HepG2 (cell line): Measurements from ENCODE around the gene OPRL1. TPM values are rescaled to one million over a fixed set of nuclear protein-coding genes. Genes with fewer than 3 reads are reported as not detected.

ENCODE experiments used
- ATF7 ChIP-seq, 2 experiments: fragments of 450-650 bp in 1 of 2; sonication (generic) in 1 of 2; formaldehyde crosslinking in 1 of 2; IDR thresholded peaks; 2 replicates each; pipeline versions ENCODE4 v1.4.0 to v1.6.1; 2016 to 2020; ENCODE audit warnings: antibody characterized with exemption in 1 of 2, mild to moderate bottlenecking in 1 of 2, missing genetic modification reagents in 1 of 2
- CBX5 ChIP-seq: sonication (generic); formaldehyde crosslinking; IDR thresholded peaks from 2 replicates; pipeline ENCODE4 v1.4.0; 2020; ENCODE audit warnings: missing genetic modification reagents, borderline replicate concordance
- FOXK1 ChIP-seq: sonication (generic); formaldehyde crosslinking; IDR thresholded peaks from 2 replicates; pipeline ENCODE4 v1.4.0; 2020; ENCODE audit warnings: low read depth, missing genetic modification reagents, borderline replicate concordance
- KLF13 ChIP-seq: sonication (generic); formaldehyde crosslinking; IDR thresholded peaks from 2 replicates; pipeline ENCODE4 v1.4.0; 2020; ENCODE audit warnings: mild to moderate bottlenecking, missing genetic modification reagents
- NAIF1 ChIP-seq: sonication (generic); formaldehyde crosslinking; IDR thresholded peaks from 2 replicates; pipeline ENCODE4 v1.5.0; 2020; ENCODE audit warnings: mild to moderate bottlenecking, missing genetic modification reagents, borderline replicate concordance
- NFKBIZ ChIP-seq: IDR thresholded peaks from 2 replicates; pipeline ENCODE4 v1.6.1; 2018; ENCODE audit warnings: missing genetic modification reagents, missing compliant biosample characterization
- RBM22 ChIP-seq: fragments of 200-400 bp; formaldehyde crosslinking; optimal IDR thresholded peaks from 2 replicates; pipeline ENCODE3; 2017; ENCODE audit warnings: mild to moderate bottlenecking, low read length, moderate library complexity
- RXRB ChIP-seq: IDR thresholded peaks from 2 replicates; pipeline ENCODE4 v1.6.1; 2016; ENCODE audit warnings: borderline replicate concordance, missing genetic modification reagents, missing compliant biosample characterization
- SMC3 ChIP-seq: IDR thresholded peaks from 2 replicates; pipeline ENCODE4 v1.6.1; 2011; ENCODE audit warnings: low read length, improper control_type of control experiment
- TEAD3 ChIP-seq: optimal IDR thresholded peaks from 2 replicates; pipeline ENCODE3; 2016; ENCODE audit warnings: borderline replicate concordance
- ZBTB42 ChIP-seq: sonication (generic); formaldehyde crosslinking; IDR thresholded peaks from 2 replicates; pipeline ENCODE4 v1.5.0; 2020; ENCODE audit warnings: mild to moderate bottlenecking, missing genetic modification reagents
- ZNF234 ChIP-seq: sonication (generic); formaldehyde crosslinking; conservative IDR thresholded peaks from 2 replicates; pipeline ENCODE4 v1.5.1; 2020; ENCODE audit warnings: mild to moderate bottlenecking, missing genetic modification reagents
- ZNF350 ChIP-seq: sonication (generic); formaldehyde crosslinking; IDR thresholded peaks from 2 replicates; pipeline ENCODE4 v1.4.0; 2020; ENCODE audit warnings: mild to moderate bottlenecking, low read depth, missing genetic modification reagents, borderline replicate concordance
- ZNF383 ChIP-seq: sonication (generic); formaldehyde crosslinking; IDR thresholded peaks from 2 replicates; pipeline ENCODE4 v1.4.0; 2020; ENCODE audit warnings: missing genetic modification reagents, mild to moderate bottlenecking, borderline replicate concordance
- polyA plus RNA-seq, 8 experiments: library from polyadenylated mRNA; depleted of rRNA in 3 of 8; stranded (reverse) in 7 of 8; unstranded in 1 of 8; fragments of >200 nt; fragmentation: Illumina TruSeq in 4 of 8; extraction: Trizol in 4 of 8; gene quantifications; 2 replicates each; pipeline versions ENCODE4 v1.2.1 to v1.2.3, GENCODE V29; 2011 to 2016; ENCODE audit warnings: low read depth in 4 of 8, missing spikeins in 1 of 8, mixed read lengths in 1 of 8; ENCODE audit not compliant: insufficient read depth in 1 of 8
- total RNA-seq, 5 experiments: library from RNA; depleted of rRNA; stranded (reverse); fragments of >200 nt; fragmentation: Illumina TruSeq; extraction: Trizol; gene quantifications; 2 replicates each; pipeline ENCODE4 v1.2.3, GENCODE V29; 2016; ENCODE audit warnings: low read depth in 1 of 5
- TF ChIP-seq, protein P1 (sequence below): sonication (generic); formaldehyde crosslinking; IDR thresholded peaks from 2 replicates; pipeline ENCODE4 v1.4.0; 2020; ENCODE audit warnings: missing genetic modification reagents
- TF ChIP-seq, protein P2 (sequence below), 2 experiments: sonication (generic) in 1 of 2; formaldehyde crosslinking in 1 of 2; IDR thresholded peaks; 2 replicates each; pipeline versions ENCODE4 v1.5.1 to v1.6.1; 2011 to 2020; ENCODE audit warnings: borderline replicate concordance in 1 of 2, low read depth in 1 of 2, low read length in 1 of 2, mild to moderate bottlenecking in 1 of 2, missing genetic modification reagents in 1 of 2, moderate library complexity in 1 of 2
- TF ChIP-seq, protein P3 (sequence below): sonication (generic); IDR thresholded peaks from 2 replicates; pipeline ENCODE4 v1.6.1; 2016; ENCODE audit warnings: low read depth, borderline replicate concordance
- TF ChIP-seq, protein P4 (sequence below): sonication (generic); formaldehyde crosslinking; IDR thresholded peaks from 2 replicates; pipeline ENCODE4 v1.4.0; 2020; ENCODE audit warnings: low read depth, mild to moderate bottlenecking, missing genetic modification reagents

The OPRL1 gene
- total and polyA plus RNA-seq, 2 of the 13 experiments (the other 11 are each of a cell fraction or from before 2014, with no cell fraction given): 0.35 to 0.71 TPM

DNA sequence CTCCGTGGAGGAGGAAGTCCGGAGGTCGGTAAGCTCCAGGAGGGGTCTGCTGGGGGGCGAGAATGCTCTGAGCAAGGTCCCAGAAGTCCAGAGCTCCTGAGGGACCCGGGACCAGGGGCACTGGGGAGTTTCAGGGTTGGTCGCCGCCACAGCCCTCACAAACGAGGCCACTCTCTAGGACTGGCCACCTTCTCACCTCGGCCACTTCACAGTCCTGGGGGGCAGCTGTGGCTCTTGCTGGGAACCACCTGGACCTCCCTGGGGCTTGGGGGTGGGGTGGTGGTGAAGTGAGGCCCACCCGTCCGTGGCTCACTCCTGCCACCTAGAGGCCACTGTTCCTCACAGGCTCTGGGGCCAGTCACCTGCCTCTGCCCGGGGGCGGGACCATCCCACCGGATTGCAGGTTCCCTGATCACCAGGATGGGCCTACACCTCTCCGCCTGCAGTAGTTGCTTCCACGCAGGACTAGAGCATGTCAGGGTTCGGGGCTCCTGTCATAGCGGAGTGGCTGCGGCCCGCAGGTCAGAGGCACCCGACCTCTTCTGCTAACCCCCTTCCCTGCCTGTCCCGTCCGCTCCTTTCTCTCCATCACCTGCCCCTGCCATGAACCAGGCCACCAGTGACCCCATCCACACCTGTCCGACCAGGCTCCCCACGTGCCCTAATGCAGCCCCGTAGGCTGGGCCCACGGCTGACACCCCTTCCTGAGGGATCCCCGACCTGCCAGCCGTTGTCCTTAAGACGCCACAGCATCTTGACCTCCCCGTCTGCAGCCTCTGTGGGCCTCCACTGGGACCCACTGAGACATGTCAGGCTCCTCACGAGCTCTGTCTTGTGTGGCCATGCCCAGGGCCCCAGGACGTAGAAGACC lies 22.0 kb upstream of the OPRL1 start (continued):
- TF ChIP-seq, protein P1, sequence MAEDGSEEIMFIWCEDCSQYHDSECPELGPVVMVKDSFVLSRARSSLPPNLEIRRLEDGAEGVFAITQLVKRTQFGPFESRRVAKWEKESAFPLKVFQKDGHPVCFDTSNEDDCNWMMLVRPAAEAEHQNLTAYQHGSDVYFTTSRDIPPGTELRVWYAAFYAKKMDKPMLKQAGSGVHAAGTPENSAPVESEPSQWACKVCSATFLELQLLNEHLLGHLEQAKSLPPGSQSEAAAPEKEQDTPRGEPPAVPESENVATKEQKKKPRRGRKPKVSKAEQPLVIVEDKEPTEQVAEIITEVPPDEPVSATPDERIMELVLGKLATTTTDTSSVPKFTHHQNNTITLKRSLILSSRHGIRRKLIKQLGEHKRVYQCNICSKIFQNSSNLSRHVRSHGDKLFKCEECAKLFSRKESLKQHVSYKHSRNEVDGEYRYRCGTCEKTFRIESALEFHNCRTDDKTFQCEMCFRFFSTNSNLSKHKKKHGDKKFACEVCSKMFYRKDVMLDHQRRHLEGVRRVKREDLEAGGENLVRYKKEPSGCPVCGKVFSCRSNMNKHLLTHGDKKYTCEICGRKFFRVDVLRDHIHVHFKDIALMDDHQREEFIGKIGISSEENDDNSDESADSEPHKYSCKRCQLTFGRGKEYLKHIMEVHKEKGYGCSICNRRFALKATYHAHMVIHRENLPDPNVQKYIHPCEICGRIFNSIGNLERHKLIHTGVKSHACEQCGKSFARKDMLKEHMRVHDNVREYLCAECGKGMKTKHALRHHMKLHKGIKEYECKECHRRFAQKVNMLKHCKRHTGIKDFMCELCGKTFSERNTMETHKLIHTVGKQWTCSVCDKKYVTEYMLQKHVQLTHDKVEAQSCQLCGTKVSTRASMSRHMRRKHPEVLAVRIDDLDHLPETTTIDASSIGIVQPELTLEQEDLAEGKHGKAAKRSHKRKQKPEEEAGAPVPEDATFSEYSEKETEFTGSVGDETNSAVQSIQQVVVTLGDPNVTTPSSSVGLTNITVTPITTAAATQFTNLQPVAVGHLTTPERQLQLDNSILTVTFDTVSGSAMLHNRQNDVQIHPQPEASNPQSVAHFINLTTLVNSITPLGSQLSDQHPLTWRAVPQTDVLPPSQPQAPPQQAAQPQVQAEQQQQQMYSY: peak; percentile 20; the same call in 1 of the 2 replicates
- TF ChIP-seq SMC3 (peak; percentile 51; the same call in 1 of the 2 replicates), RXRB (CRISPR knock-in tag) (peak; percentile 63; the same call in 1 of the 2 replicates), RBM22 (peak; percentile 12), CBX5 (peak; percentile 62; the same call in 1 of the 2 replicates), FOXK1 (CRISPR knock-in tag) (peak; percentile 35; the same call in 1 of the 2 replicates), NAIF1 (no peak), KLF13 (no peak), ZNF234 (CRISPR knock-in tag) (0 out of 2 replicates have a peak, but pooled peaks have one; percentile 53), TEAD3 (CRISPR knock-in tag) (peak; percentile 46), ZBTB42 (CRISPR knock-in tag) (0 out of 2 replicates have a peak, but pooled peaks have one; percentile 4), NFKBIZ (CRISPR knock-in tag) (no peak), ATF7 (IDR thresholded peaks at IDR 0.05) (no peak), ATF7 (CRISPR knock-in tag; IDR thresholded peaks at IDR 0.05) (0 out of 2 replicates have a peak, but pooled peaks have one; percentile 19), ZNF383 (CRISPR knock-in tag) (0 out of 2 replicates have a peak, but pooled peaks have one; percentile 24), ZNF350 (peak; percentile 68)
- TF ChIP-seq, protein P2, sequence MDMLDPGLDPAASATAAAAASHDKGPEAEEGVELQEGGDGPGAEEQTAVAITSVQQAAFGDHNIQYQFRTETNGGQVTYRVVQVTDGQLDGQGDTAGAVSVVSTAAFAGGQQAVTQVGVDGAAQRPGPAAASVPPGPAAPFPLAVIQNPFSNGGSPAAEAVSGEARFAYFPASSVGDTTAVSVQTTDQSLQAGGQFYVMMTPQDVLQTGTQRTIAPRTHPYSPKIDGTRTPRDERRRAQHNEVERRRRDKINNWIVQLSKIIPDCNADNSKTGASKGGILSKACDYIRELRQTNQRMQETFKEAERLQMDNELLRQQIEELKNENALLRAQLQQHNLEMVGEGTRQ (IDR thresholded peaks at IDR 0.05; ENCODE audit: low read depth, low read length): peak; percentile 21; the same call in 1 of the 2 replicates
- TF ChIP-seq, protein P2 (CRISPR knock-in tag; IDR thresholded peaks at IDR 0.05; ENCODE audit: borderline replicate concordance): no peak
- TF ChIP-seq, protein P3, sequence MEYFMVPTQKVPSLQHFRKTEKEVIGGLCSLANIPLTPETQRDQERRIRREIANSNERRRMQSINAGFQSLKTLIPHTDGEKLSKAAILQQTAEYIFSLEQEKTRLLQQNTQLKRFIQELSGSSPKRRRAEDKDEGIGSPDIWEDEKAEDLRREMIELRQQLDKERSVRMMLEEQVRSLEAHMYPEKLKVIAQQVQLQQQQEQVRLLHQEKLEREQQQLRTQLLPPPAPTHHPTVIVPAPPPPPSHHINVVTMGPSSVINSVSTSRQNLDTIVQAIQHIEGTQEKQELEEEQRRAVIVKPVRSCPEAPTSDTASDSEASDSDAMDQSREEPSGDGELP: peak; percentile 87
- TF ChIP-seq, protein P4, sequence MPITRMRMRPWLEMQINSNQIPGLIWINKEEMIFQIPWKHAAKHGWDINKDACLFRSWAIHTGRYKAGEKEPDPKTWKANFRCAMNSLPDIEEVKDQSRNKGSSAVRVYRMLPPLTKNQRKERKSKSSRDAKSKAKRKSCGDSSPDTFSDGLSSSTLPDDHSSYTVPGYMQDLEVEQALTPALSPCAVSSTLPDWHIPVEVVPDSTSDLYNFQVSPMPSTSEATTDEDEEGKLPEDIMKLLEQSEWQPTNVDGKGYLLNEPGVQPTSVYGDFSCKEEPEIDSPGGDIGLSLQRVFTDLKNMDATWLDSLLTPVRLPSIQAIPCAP (CRISPR knock-in tag): no peak
